ENCODE results near the gene AURKA. TPM values are rescaled to one million over a fixed set of nuclear protein-coding genes. Genes with fewer than 3 reads are reported as not detected.

Gene AURKA
- total RNA-seq, 1 experiment from 2014 or later = 115 TPM

- DNase-seq (ENCODE audit: low read depth, low spot score) (no peak), ATAC-seq (no peak)
- Histone ChIP-seq H3K4me3 (ENCODE audit: low read depth in 2 of 2, low read length in 2 of 2) (no peak overlapping the region), H3K4me1 (ENCODE audit: control insufficient read depth, insufficient read depth, low read length) (no peaks in the 10 kb centered on the region), H3K36me3 (ENCODE audit: control insufficient read depth, insufficient read depth, low read length) (no peaks in the 10 kb centered on the region), H3K27ac (ENCODE audit: low read length) (no peak overlapping the region), H3K27me3 (ENCODE audit: control insufficient read depth, insufficient read depth, low read length) (no peaks in the 10 kb centered on the region), H3K9me3 (ENCODE audit: control insufficient read depth, insufficient read depth, low read depth, low read length) (no peaks in the 10 kb centered on the region)
- POLR2A ChIA-PET = no interaction called here
- no peak for TF ChIP-seq REST (IDR thresholded peaks at IDR 0.05; ENCODE audit: insufficient read depth in 1 of 2, low read depth in 2 of 2, low read length in 1 of 2)
- TF ChIP-seq CTCF (IDR thresholded peaks at IDR 0.05) = no peak
- no peak for TF ChIP-seq POLR2AphosphoS5 (IDR thresholded peaks at IDR 0.05; ENCODE audit: low read depth, low read length)
- TF ChIP-seq TCF7L2 (IDR thresholded peaks at IDR 0.05; ENCODE audit: low read depth, low read length) = no peak
- no peak for TF ChIP-seq SIN3A (IDR thresholded peaks at IDR 0.05; ENCODE audit: borderline replicate concordance, insufficient read depth, low read depth, low read length)
- CTCF ChIA-PET = no interaction called here
- no TSS peak for BruUV-seq (replicated peaks)
- intact Hi-C loops (cut with micrococcal nuclease; ENCODE audit: unreplicated experiment) = no loop called here
- in situ Hi-C loops (cut with HindIII; ENCODE audit: low pct_unique_long_range_greater_than_20kb, low sequenced_read_pairs) = no loop called here
These were observed 34.0 kb upstream of the AURKA start for GRCh38 chr20:56426026-56426425.

- BruUV-seq (replicated peaks) = no TSS peak
- no peak for TF ChIP-seq SIN3A (IDR thresholded peaks at IDR 0.05; ENCODE audit: borderline replicate concordance, insufficient read depth, low read depth, low read length)
- no peak for TF ChIP-seq REST (IDR thresholded peaks at IDR 0.05; ENCODE audit: insufficient read depth in 1 of 2, low read depth in 2 of 2, low read length in 1 of 2)
- no peak for TF ChIP-seq CTCF (IDR thresholded peaks at IDR 0.05)
- in situ Hi-C loops (cut with HindIII; ENCODE audit: low pct_unique_long_range_greater_than_20kb, low sequenced_read_pairs) = no loop called here
- no peaks in the 10 kb centered on the region for H3K4me1 ChIP-seq (ENCODE audit: control insufficient read depth, insufficient read depth, low read length)
- H3K9me3 ChIP-seq (ENCODE audit: control insufficient read depth, insufficient read depth, low read depth, low read length) = no peaks in the 10 kb centered on the region
- CTCF ChIA-PET = no interaction called here
- H3K4me3 ChIP-seq (ENCODE audit: low read depth in 2 of 2, low read length in 2 of 2) = no peak overlapping the region
- POLR2A ChIA-PET = interaction anchor here (0.6 kb wide), 1 partner anchor 12 kb away, joined by 6 read pairs; no protein-coding TSS in a partner anchor
- H3K27ac ChIP-seq (ENCODE audit: low read length) = no peak overlapping the region
- DNase-seq (ENCODE audit: low read depth, low spot score) (no peak), ATAC-seq (no peak)
- H3K27me3 ChIP-seq (ENCODE audit: control insufficient read depth, insufficient read depth, low read length) = no peaks in the 10 kb centered on the region
- intact Hi-C loops (cut with micrococcal nuclease; ENCODE audit: unreplicated experiment) = no loop called here
- no peaks in the 10 kb centered on the region for H3K36me3 ChIP-seq (ENCODE audit: control insufficient read depth, insufficient read depth, low read length)
These were observed 32.9 kb upstream of the AURKA start for GRCh38 chr20:56424931-56425330.

All from Panc1 (cell line).